D721Med (cell line): ENCODE data around the gene APLF.
"Not testable (repeated sequence)": the region's sequence is repeated elsewhere in the genome, so short reads cannot be mapped to it uniquely, and the experiment has no call there.

Source experiments
- DNase-seq: peaks from one replicate; pipeline ENCODE4 v3.0.0; 2011; ENCODE audit warnings: low spot score; ENCODE audit not compliant: insufficient read length
- FAIRE-seq: peaks from 2 replicates; lab custom pipeline; 2011; peaks lifted over from hg19 to GRCh38; lab: Jason Lieb, UNC
- TF ChIP-seq, protein P1 (sequence below): IDR thresholded peaks from 2 replicates; pipeline ENCODE4 v1.5.1; 2012; ENCODE audit warnings: mild to moderate bottlenecking, control low read depth; ENCODE audit not compliant: insufficient read depth; ENCODE audit errors: missing control alignments

APLF gene

GRCh38 chr2:68588589-68588988 is 121.2 kb downstream of the APLF start:
- FAIRE-seq (no peak), DNase-seq (no peak)
- TF ChIP-seq, protein P1, sequence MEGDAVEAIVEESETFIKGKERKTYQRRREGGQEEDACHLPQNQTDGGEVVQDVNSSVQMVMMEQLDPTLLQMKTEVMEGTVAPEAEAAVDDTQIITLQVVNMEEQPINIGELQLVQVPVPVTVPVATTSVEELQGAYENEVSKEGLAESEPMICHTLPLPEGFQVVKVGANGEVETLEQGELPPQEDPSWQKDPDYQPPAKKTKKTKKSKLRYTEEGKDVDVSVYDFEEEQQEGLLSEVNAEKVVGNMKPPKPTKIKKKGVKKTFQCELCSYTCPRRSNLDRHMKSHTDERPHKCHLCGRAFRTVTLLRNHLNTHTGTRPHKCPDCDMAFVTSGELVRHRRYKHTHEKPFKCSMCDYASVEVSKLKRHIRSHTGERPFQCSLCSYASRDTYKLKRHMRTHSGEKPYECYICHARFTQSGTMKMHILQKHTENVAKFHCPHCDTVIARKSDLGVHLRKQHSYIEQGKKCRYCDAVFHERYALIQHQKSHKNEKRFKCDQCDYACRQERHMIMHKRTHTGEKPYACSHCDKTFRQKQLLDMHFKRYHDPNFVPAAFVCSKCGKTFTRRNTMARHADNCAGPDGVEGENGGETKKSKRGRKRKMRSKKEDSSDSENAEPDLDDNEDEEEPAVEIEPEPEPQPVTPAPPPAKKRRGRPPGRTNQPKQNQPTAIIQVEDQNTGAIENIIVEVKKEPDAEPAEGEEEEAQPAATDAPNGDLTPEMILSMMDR: no peak

DNA sequence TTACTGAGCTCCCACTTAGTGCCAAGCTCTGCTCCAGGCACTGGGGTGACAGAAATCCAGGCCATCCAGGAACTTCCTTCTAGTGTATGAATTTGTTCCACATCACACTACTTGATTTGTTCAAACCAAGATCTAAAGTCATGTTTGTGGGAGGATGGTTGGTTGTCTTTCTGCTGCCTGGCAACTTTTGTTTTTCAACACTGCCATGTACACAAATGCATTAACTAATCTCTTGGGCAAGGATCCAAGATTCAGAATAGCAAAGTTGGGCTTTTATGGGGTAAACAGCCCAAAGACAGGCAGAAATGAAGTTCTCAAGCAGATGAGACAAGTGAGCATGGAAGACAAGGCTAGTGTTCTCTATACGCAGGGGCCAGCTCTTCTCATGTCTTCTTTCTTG is 122.6 kb downstream of the APLF start:
- no peak for FAIRE-seq
- DNase-seq: no peak
- TF ChIP-seq, protein P1: no peak

- DNase-seq: no peak
- TF ChIP-seq, protein P1: no peak
- FAIRE-seq: no peak
Measured at GRCh38 chr2:68590702-68591101, 123.3 kb downstream of the APLF start.

DNA sequence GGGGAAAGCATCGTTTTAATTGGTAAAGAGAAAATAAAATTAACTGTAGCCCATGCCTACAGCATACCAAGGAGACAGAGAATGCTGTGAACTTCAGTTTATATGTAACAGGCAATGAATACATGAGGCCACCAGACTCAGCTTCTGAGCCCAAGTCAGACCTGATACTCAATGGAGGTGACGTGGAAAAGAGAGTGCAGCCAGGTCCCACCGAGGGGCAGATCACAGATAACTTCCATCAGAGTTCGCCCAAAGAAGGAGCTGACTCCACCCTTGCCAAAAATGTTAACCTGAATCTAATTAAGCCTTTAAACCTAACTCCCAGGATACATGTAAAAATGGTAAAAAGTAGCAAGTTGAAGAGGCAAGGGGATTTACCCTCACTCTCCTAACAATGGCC is 123.8 kb downstream of the APLF start:
- DNase-seq (no peak), FAIRE-seq (no peak)
- TF ChIP-seq, protein P1: no peak

DNA sequence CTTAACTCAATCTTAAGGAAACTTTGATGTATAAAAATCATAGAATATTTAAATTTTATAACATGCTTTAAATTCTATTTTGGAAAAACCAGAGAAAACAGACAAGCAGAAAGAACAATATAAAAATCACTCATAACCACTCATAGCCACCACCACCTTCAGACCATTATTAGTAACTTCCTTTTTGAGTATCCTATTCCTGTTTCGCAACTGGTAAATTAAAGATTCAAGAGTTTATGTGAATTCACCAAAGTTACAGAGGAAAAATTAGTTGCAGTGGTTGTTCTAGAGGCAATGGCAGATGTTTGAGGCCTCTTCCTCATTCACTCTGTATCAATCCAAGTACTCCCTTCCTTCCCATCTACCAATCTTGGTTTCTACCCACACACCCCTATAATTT is 126.7 kb downstream of the APLF start:
- FAIRE-seq (no peak), DNase-seq (no peak)
- TF ChIP-seq, protein P1: no peak

GRCh38 chr2:68594674-68595492 is 127.5 kb downstream of the APLF start:
- FAIRE-seq (no peak), DNase-seq (no peak)
- TF ChIP-seq, protein P1: peak; percentile 77

- not testable (repeated sequence) for FAIRE-seq, DNase-seq
Measured at GRCh38 chr2:68595493-68595785, 128.1 kb downstream of the APLF start.

GRCh38 chr2:68600495-68600894 is 133.1 kb downstream of the APLF start:
- FAIRE-seq: not testable (repeated sequence)

More at GRCh38 chr2:68600495-68600894, 133.1 kb downstream of the APLF start:
- DNase-seq: not testable (repeated sequence)
